Measurements from ENCODE around the gene TPST2. TPM values are rescaled to one million over a fixed set of nuclear protein-coding genes. Genes with fewer than 3 reads are reported as not detected.

TPST2 gene
- total and polyA plus RNA-seq, 8 donors, result 91.4 to 534 (median 175) TPM

DNA sequence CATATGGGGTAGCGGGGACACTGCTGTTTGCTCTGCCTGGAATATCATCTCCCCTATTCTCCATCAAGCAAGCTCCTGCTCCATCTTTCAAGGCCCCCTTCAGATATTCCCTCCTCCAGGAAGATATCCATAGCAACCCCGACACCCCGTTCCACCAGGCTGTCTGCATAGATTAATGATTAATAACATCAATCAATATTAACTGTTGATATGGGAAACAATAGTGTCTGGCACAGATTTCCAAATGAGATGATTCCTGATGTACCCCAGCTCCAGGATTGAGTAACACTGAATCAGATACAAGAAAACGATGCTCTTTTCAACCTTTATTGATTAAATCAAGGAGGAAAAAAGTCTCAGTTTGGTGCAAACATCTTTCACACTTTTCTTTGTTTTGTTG is 7.5 kb upstream of the TPST2 start:
- H3K9me3 ChIP-seq, result no peaks in the 10 kb centered on the region
- H3K36me3 ChIP-seq, result no peaks in the 10 kb centered on the region
- FAIRE-seq (no peak), DNase-seq (no peak), ATAC-seq (peak in 1 of 4 donors; percentile 26)
- H3K4me1 ChIP-seq, result peaks cover 0 to 4% (median 0%) of the 10 kb centered on the region in 3 donors
- intact Hi-C loops (cut with DNase I), result no loop called here
- H3K4me3 ChIP-seq, result no peak overlapping the region
- TF ChIP-seq, protein P1, sequence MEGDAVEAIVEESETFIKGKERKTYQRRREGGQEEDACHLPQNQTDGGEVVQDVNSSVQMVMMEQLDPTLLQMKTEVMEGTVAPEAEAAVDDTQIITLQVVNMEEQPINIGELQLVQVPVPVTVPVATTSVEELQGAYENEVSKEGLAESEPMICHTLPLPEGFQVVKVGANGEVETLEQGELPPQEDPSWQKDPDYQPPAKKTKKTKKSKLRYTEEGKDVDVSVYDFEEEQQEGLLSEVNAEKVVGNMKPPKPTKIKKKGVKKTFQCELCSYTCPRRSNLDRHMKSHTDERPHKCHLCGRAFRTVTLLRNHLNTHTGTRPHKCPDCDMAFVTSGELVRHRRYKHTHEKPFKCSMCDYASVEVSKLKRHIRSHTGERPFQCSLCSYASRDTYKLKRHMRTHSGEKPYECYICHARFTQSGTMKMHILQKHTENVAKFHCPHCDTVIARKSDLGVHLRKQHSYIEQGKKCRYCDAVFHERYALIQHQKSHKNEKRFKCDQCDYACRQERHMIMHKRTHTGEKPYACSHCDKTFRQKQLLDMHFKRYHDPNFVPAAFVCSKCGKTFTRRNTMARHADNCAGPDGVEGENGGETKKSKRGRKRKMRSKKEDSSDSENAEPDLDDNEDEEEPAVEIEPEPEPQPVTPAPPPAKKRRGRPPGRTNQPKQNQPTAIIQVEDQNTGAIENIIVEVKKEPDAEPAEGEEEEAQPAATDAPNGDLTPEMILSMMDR (IDR thresholded peaks at IDR 0.05), result no peak
- no peaks in the 10 kb centered on the region for H3K27me3 ChIP-seq
- 30 to 32% methylated on average over 4 of the region's 4 CpGs for WGBS, 2 donors
- no peak overlapping the region for H3K27ac ChIP-seq

DNA sequence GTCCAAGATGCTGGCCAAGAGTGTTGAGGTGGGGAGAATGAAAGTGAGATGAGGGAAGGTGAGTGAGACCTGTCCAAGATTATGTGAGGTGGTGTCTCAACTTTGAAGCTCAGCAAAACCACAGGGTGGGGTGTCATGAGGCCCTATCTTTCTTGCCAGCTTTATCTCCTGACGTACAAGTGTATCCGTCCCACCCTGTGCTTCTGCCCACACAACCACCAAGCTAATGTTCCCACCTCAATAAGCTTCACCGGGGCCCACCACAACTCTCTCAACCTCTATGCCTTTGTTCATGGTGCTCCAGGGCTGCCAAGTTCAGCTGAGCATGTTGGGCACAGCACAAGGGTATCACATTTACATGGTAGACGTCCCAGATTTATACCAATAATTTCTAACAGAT is 7.1 kb upstream of the TPST2 start:
- H3K27me3 ChIP-seq, result no peaks in the 10 kb centered on the region
- peaks cover 0 to 4% (median 0%) of the 10 kb centered on the region in 3 donors for H3K4me1 ChIP-seq
- FAIRE-seq (no peak), ATAC-seq (no peak), DNase-seq (no peak)
- H3K27ac ChIP-seq, result no peak overlapping the region
- TF ChIP-seq, protein P1 (IDR thresholded peaks at IDR 0.05), result no peak
- intact Hi-C loops (cut with DNase I), result no loop called here
- no peaks in the 10 kb centered on the region for H3K9me3 ChIP-seq
- H3K4me3 ChIP-seq, result no peak overlapping the region
- H3K36me3 ChIP-seq, result no peaks in the 10 kb centered on the region
- WGBS, 2 donors, result 66 to 77% methylated on average over 4 of the region's 4 CpGs

DNA sequence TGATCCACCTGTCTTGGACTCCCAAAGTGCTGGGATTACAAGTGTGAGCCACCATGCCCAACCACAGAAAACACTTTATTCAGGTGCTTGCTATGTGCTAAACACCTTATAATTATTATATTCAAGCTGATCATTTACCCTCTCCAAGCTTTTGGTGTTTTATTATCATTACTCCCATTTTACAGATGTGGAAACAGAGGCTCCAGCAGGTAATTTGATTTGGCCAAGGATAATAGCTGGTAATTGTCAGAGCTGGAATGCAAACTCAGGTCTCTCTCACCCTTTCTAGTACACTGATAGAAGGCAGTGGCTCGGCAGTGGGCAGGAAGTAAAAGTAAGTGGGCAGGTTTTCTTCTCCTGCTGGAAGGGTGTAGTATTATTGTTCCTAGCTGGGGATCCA is 3.8 kb upstream of the TPST2 start:
- no peak for FAIRE-seq
- Histone ChIP-seq H3K4me3 (no peak overlapping the region), H3K9me3 (no peaks in the 10 kb centered on the region), H3K27me3 (no peaks in the 10 kb centered on the region), H3K36me3 (no peaks in the 10 kb centered on the region), H3K4me1 (peaks cover 0 to 5% (median 0%) of the 10 kb centered on the region in 3 donors), H3K27ac (no peak overlapping the region)
- no peak for ATAC-seq
- no peak for DNase-seq
- WGBS, 2 donors, result 45 to 66% methylated on average over 1 of the region's 1 CpG
- TF ChIP-seq, protein P1 (IDR thresholded peaks at IDR 0.05), result no peak
- intact Hi-C loops (cut with DNase I), result no loop called here

DNA sequence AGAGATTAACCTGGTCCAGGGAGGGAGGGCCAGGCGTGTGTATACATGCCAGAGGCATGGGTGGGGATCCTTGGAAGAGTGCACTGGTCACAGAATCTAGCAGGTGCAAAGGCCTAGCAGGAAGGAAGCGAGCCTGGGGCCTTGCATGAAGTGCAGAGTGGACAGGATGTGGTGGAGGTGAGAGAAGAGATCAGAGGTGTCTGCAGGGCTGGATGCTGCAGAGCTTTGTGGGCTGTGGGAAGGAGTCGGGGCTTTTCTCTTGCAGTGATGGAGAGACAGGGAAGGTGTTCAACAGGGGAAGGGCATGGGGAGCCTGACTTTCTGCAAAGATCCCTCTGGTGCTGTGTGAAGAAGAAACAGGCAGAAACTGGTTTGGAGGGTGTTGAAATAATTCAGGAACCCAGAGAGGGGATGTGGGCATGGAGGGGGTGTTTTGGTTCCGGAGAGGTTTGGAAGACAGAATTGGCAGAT is 2.5 kb upstream of the TPST2 start:
- 78 to 84% methylated on average over 4 of the region's 4 CpGs for WGBS, 2 donors
- H3K27me3 ChIP-seq, result no peaks in the 10 kb centered on the region
- intact Hi-C loops (cut with DNase I), result no loop called here
- no peak overlapping the region for H3K4me3 ChIP-seq
- no peak overlapping the region for H3K27ac ChIP-seq
- no peaks in the 10 kb centered on the region for H3K36me3 ChIP-seq
- FAIRE-seq, result no peak
- no peaks in the 10 kb centered on the region for H3K9me3 ChIP-seq
- no peak for DNase-seq
- H3K4me1 ChIP-seq, result peaks cover 0 to 7% (median 0%) of the 10 kb centered on the region in 3 donors
- ATAC-seq, result no peak
- TF ChIP-seq, protein P1 (IDR thresholded peaks at IDR 0.05), result no peak

DNA sequence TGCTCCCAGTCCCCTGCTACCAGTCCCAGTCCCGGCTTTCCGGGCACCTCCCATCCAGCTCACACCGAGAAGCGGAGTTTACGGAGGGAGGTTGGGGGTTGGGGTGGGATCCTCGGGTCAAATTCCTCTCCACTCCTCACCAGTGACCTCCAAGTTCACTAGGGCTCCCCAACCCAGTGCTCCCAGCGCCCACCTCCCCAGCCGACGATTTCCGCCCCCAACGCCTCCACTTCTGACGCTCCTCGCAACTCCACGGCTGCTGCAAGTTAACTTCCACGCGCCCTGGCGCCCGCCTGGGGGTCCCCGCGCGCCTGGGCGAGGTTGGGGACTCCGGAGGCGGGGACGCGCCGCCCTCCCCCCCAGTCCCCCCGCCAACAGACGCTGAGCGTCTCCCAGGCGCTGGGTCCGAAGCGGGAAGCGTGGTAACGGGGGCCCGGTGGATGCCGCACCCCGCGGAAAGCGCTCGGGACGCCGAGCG is 526 bp downstream of the TPST2 start:
- TF ChIP-seq, protein P1 (IDR thresholded peaks at IDR 0.05), result no peak
- ATAC-seq, result peak; percentile 35 to 59 (median 50)
- FAIRE-seq, result no peak
- H3K36me3 ChIP-seq, result no peaks in the 10 kb centered on the region
- H3K27me3 ChIP-seq, result no peaks in the 10 kb centered on the region
- WGBS, 2 donors, result 0% methylated on average over 39 to 44 of the region's 44 CpGs
- H3K27ac ChIP-seq, result peak overlapping the region in 3 of 4 donors; percentile 46 to 85 (median 67)
- DNase-seq, result peak in 5 of 6 donors; percentile 41 to 69 (median 47)
- H3K9me3 ChIP-seq, result no peaks in the 10 kb centered on the region
- peaks cover 0 to 17% (median 0%) of the 10 kb centered on the region in 3 donors for H3K4me1 ChIP-seq
- intact Hi-C loops (cut with DNase I), result no loop called here
- H3K4me3 ChIP-seq, result peak overlapping the region; percentile 75 to 95 (median 91)

Measured in pancreas (tissue), 10 donors.